GM12873 (cell line): ENCODE results near the gene MGAT5.

ENCODE experiments used
- CTCF ChIP-seq: IDR thresholded peaks from 2 replicates; pipeline ENCODE4 v1.5.1; 2012; ENCODE audit warnings: low read depth, mild to moderate bottlenecking, moderate library complexity, low read length, control low read depth; ENCODE audit not compliant: insufficient read depth; ENCODE audit errors: missing control alignments

The MGAT5 gene

GRCh38 chr2:134287323-134287722, 33.5 kb downstream of the MGAT5 start:
- no peak for TF ChIP-seq CTCF

- TF ChIP-seq CTCF: no peak
These were observed 34.9 kb downstream of the MGAT5 start for GRCh38 chr2:134288814-134289213.

GRCh38 chr2:134289225-134289624, 35.4 kb downstream of the MGAT5 start:
- TF ChIP-seq CTCF: no peak

GRCh38 chr2:134290358-134290757, 36.5 kb downstream of the MGAT5 start:
- TF ChIP-seq CTCF: no peak

- no peak for TF ChIP-seq CTCF
These were observed 38.6 kb downstream of the MGAT5 start for GRCh38 chr2:134292514-134292913.

GRCh38 chr2:134293719-134294537, 40.1 kb downstream of the MGAT5 start:
- TF ChIP-seq CTCF: no peak

GRCh38 chr2:134295441-134295840, 41.6 kb downstream of the MGAT5 start:
- TF ChIP-seq CTCF: no peak

- no peak for TF ChIP-seq CTCF
These were observed 42.4 kb downstream of the MGAT5 start for GRCh38 chr2:134296301-134296700.
